Mesenteric fat pad (tissue), 1 donor: ENCODE measurements around the gene FGF3. TPM values are rescaled to one million over a fixed set of nuclear protein-coding genes. Genes with fewer than 3 reads are reported as not detected.

Experiments
- DNase-seq: peaks from one replicate; pipeline ENCODE4 v3.0.0-alpha.2; 2020; ENCODE audit warnings: low spot score
- total RNA-seq: library from RNA; stranded (reverse); fragmentation: NEBNext Ultra II Directional; extraction: Animal tissue kit (Norgen Biotek cat#: 25700); gene quantifications from one replicate; pipeline ENCODE4 v1.2.1, GENCODE V29; 2021
- donor health status: DM: yes; HTN: yes; CAD: no.

Gene FGF3
- total RNA-seq, 1 donor from 2014 or later = not detected

DNA sequence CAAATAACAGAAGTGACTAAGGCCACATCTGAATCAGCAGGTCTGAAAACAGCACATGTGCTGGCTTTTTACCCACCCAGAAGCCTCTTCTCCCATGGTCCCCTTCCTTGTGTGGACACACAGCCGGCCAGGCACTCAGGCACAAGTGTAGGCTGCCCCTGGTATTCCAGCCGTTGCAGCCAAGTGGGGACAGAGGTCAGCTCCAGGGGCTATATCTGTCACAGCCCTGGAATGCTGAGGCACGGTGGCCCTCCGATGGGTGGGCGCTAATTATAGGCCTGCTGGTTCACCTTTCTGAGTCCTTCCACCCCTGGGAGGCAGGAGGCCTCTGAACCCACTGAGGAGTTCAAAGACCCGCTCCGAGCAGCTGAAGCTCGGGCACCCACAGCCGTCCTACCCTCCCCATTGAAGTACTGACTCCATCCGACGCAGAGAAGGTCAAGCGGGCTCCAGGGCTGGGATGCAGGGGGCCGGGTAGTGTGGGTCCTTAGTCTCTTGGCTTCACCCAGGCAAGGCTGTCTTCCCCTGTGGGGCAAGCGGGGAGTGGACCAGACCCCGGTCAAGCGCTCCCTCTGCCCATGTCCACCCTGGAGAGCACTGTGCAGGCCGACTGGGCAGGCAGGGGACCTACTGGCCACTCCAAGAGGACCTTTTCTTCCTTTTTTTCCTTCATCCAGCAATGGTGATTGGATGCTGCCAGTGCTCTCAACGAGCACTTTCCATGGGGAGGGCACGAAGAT is 14.3 kb downstream of the FGF3 start:
- no peak for DNase-seq

DNA sequence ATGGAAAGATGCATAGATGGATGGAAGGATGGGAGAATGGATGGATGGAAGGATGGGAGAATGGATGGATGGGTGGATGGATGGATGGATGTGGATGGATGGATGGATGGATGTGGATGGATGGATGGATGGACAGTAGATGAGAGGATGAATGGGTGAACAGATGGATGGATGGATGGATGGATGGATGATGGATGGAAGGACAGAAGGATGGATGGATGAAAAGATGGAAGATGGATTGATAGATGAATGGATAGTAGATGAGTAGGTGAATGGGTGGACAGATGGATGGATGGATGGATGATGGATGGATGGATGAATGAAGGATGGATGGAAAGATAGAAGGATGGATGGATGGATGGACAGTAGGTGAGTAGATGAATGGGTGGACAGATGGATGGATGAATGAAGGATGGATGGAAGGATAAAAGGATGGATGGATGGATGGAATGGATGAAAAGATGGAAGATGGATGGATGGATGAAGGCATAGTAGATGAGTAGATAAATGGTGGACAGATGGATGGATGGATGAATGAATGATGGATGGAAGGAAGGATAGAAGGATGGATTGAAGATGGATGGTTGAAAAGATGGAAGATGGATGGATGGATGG is 15.5 kb downstream of the FGF3 start:
- no peak for DNase-seq

DNA sequence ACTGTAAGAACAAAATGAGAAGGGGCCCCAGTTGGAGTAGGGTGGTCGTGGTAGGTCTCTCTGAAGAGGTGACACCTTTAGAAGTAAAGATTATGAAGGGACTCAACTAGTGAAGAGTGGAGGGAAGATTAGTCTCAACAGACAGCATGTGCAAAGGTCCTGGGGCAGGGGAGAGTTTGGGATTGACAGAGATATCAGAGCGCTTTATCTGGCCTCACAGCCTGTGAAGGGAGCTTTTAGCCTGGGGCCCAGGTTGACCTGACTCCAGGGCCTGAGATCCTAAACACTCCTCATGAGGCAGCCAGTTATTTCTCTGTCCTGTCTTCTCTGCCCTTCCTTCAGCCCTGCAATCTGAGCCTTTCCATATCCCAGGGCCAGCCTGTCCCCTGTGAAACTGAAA is 16.2 kb downstream of the FGF3 start:
- DNase-seq = no peak

DNA sequence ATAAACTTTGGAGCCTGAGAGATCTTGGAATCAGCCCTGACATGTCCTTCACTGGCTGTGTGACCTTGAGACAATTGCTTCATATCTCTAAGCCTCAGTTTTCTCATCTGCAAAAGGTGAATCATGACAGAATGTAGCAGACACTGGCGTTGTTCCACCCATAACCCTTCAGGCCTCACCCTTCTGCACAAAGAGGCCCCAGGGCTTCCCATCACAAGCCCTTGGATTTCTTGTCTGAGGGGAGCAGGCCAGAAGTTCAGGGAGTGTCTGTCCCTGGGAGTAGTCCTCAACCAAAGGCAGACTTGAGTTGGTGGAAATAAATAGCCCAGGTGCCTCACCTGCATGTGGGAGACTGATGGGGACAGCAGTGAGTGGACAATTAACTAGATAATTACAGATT is 16.6 kb downstream of the FGF3 start:
- no peak for DNase-seq

DNA sequence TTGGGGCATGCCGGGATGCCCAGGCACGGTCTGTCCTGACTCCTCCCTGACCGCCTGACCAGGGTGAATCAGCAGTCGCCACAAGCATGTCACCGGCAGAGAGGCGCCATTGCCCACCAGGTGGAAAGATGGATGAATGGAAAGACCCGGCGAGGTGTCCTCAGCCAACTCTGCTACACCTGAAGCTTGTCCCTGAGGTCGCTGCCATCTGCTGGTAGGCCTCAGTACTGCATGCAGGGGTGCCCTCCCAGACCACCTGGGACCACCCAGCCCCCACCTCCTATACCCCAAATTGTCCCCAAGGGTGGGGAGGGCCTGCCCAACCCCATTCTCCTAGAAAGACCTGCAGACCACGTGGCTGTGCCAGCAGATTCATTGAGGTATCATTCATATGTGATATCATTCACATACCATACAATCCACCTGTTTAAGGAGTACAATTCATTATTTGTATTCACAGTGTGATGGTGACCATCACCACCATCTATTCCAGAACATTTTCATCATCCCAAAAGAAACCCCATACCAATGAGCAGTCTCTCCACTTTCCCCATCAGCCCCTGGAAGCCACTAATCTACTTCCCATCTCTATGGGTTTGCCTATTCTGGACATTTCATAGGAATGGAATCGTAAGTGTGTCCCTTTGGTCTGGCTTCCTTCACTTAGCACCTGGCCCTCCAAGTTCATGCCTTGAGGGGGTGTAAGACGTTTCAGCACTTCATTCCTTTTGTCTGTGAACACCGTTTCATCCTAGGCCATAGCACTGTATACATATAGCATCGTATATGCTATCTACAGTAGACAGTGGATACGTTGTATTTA is 17.5 kb downstream of the FGF3 start:
- no peak for DNase-seq

DNA sequence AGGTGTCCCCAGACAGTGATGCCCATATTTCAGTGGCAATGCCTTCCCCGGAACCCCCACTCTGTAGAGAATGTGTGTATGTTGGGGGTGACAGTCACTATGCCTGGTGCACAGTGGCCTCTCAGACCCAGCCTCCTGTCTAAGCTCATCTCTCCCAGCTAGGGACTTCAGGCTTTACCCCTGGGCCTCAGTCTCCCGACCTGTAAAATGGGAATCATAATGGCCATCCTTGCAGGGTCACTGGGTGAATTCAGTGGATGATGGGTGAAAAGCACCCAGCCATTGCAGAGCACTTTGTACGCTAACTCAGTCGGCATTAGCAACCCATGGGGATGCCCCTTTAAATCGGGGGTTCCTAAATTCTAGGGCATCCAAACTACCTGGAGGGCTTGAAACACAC is 18.9 kb downstream of the FGF3 start:
- no peak for DNase-seq

DNA sequence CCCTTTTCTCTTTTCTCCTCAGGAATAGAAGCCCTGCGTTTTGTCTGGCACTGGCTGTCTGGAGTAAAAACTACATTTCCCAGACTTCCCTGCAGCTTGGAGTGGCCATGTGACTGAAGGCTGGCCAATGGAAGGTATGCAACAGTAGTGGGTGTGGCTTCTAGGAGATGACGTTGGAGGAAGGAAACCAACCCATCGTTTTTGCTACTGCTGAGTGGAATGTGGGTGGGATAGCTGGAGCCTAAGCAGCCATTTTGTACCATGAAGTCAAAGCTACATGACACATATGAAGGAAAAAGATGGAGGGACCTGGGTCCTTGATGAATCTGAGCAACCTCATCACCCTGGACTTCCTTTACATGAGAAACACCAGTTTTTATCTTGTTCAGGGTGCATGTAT is 19.6 kb downstream of the FGF3 start:
- DNase-seq = no peak

DNA sequence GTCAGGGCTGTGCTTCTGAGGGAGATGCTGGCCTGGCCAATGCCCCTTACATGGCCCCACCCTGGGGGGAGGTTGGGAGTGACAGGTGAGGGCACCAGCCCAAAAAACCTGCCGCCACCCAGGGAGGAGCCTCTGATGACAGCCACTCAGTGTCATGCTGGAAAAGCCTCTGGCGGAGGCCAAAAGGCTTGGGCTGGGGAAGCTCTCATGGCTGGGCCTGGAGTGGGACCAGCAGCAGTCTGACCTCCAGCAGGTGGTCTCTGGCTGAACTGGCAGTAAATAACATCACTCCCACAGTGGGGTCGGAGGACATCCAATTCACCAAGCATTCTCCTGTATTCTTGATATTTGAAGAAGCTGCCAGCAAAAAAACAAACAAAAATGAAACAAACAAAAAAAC is 20.1 kb downstream of the FGF3 start:
- no peak for DNase-seq

DNA sequence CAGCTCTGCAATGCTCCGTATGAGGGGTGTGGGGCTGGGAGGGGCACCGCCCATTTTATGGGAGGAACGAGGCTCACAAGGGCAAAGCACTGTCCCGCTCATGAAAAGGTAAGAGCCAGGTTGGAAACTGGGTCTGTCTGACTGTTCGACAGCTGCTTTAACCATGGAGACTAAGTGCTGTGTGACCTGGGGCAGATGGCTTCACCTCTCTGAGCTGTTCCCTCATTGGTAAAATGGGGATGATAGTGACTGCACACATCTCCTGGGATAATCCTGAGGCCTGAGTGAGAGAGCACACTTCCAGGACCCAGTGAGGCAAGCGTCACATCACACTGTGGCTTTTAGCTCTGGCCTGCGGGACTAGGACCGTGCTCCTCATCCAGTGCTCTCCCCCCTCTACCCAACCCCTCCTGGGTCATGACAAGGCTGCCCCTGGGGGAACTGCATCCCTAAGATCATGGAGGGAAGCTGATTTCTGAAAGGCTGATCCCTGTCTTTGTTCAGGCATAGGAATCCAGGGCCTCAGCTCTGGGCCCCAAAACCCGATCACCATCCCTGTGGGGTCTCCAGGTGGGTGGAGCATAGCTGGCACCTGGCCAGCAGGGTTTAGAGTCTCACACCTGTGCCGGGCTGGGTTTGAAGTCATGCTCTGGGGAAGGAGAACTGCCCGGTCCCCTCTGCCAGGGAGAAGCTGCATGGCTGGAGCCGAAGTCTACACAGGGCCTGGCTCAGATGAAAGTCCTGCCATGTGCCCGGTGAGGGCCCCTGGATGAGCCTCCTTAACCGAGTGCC is 21.3 kb downstream of the FGF3 start:
- no peak for DNase-seq

DNA sequence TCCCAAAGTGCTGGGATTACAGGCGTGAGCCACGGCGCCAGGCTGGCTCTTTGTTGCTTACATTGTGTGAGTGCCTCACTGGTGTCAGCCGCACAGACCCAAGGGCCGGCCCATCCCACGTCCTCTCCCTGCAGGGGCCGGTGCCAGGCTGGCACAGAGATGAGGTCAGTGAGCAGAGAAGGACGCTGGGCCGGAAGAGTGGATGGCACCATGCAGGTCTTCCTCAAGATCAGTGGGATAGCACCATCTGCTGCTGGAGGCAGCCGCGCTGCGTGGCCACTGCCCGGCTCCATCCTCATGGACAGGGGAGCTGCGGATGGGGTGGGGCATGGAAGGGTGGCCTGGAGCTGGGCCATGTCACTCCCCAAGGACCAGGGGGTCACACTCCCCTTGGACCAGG is 22.1 kb downstream of the FGF3 start:
- no peak for DNase-seq

DNA sequence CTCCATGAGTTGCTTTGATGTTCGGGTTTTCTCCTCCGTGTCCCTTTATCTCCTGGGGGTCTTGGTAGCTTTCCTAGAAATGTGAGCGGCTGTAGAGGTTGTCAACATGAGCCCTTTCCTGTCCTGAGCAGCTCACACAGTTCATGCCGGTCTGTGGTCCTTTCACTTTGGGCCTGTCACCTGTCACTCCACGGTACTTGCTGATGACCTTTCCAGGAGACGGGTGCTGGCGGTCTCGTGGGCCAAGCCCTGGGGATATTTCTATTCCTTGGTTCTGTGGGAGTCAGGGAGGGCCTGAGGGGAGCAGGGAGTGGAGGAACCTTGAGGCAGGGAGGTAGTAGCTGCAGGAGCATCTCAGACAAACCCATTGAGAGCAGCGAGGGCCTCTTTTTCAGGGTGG is 23.2 kb downstream of the FGF3 start:
- DNase-seq = no peak

DNA sequence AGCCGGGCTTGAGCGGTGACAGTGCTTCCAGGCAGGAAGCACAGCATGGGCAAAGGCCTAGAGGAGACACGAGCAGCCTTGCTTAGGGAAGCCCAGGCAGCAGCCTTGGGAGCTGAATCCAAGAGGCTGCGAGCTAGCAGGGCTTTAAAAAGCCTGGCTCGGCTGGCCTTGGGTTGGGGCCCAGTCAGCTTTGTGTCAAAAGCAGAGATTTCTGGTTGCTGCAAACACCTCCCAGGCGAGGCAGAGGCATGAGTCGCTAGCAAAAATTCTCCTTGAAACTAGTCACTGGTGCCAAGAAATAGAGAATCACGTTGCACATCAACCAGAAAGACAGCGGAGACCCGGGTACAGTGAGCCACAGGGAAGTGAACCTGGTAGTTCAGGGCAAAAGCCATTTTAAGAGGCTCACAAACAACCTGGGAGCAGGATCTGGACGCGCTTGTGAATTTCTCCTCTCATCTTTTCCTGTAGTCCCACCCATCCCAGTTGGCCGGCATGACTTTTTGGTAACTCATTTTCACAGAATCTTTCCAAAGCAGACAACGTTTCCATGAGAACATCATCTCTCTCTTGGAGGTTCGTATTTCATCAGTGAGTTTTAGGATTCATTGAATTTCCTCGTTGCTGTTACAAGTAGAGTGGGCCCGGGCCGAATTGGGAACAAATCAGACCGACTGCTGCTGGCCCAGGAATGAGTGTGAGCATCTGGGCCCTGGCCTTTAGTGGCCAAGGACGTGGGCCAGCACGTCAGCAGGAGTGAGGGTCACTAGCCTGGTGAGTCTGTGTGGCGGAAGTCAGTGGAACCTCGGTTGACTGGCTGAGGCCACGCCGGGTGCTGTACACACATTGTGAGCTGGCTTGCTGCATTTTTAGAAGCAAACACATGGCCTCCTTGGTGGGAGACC is 27.7 kb downstream of the FGF3 start:
- no peak for DNase-seq

DNA sequence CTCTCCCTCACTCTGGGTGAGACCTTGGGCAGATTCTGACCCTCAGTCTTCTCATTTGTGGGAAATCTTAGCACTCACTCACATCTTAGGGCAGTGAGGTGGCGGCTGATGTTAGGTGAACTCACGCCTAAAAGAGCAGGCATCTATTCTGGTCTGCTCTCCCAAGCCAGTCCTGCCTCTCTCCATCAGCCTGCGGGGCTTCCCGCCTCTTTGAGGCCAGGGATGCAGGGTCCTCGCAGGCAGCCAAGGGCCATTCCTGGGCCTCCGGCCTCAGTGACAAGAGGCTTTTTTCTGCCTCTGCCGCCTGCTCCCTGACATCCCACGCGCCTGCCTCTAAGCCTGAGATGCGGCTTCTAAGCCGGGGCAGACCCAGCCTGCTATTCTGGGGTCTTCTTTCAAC is 30.3 kb downstream of the FGF3 start:
- DNase-seq = no peak

DNA sequence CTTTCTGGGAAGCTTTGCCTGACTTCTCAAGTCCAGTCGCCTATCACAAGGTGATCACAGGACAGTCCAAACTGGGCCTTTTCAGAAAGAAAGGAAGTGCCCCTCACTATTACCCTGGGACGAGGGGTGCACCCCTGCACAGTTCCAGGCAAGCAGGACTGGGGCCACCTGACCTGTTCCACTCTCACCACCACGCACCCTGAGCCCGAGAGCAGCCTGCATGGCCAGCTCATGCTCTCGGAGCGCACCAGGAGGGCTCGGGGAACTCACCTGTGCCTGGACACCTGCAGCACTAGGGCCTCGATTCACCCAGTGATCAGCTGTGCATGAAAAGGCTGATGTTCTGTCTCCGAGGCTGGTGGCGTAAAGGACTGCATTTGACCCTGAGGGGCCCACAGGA is 31.3 kb downstream of the FGF3 start:
- DNase-seq = no peak

DNA sequence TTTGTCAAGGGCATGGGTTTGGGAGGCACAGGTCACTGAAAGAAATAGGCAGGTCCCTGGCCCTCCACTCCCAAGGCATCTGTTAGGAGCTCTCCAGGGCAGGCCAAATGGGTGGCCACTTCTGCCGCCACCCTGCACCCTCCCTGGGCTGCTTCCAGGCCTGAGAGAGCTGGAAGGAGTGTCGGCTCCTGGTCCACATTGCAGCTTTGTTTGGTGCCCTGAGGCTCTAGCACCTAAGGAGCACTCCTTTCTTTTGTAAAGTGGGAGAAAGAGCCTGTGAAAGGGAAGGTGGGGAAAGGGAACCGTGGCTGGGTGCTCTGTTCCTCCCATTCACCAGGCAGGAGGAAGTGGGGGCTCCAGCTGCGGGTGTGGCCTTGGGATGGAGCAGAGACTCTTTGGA is 31.8 kb downstream of the FGF3 start:
- no peak for DNase-seq

DNA sequence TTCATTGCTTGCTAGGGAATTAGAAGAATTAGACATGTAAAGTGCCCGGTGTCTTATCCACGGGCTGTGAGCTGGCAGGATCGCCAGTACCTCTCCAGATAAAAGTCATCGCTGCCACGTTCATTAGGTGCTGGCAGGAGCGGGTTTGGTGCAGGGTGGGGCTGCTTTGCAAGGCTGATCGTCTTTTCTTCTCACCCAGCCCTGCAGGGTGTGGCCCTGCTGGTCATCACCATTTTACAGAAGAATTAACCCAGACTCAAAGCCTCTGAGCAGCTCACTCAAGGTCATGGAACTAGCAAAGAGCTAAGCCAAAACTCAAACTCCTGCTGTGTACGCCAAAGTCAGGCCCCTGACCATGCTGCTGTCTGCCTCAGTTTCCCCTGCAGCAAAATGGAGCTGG is 38.0 kb downstream of the FGF3 start:
- no peak for DNase-seq

DNA sequence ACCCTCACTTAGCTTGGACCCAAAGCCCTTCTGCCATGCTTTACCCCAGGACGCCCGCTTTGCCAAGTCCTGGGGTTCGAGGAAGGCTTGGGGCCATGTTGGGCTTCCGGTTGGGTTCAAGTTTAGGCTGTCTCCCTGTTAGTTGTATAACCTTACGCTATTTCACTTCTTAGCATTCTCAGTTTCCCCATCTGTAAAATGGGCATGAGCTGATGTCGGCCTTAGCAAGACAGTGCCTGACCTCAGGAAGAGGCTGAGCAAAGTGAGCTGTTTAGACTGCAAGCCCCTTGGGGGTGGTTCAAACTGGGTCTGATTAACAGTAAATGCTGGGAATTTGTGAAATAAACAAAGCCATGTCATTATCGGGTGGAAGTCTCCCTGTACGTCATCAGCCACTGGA is 40.8 kb downstream of the FGF3 start:
- DNase-seq = no peak

DNA sequence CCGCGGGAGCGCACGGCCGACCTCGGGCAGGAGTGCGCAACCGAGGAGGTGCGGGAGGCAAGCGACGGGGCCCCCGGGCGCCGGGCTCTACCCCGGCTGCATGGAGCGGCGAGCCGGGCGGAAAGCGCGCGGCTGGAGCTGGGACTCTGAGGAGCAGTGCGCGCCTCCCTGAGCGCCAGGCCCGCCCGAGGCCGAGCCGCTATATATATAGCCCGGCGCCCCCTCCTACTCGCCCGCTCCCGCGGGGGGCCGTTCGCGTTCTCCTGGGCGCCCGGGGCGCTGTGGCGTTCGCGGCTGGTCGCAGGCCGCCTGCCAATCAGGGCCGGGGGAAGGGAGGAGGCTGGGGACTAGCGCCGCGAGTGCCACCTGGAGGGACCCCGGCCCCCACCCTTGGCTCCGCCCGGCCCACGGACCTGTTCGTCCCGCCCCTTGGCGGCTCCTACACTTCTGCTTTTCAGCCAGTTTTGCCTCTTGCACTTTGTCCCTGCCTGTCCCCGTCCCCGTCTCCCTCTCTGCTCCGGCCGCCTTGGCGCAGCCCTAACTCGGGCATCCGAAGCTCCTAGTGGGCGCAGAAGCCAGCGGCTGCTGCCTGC is 44.0 kb downstream of the FGF3 start, which contains the start of gene FGF4:
Gene FGF4, minus strand, starts transcription at position 179 of the 593 bp plus-strand sequence. CDS start 257 bp downstream, outside the sequence.
- DNase-seq = no peak

DNA sequence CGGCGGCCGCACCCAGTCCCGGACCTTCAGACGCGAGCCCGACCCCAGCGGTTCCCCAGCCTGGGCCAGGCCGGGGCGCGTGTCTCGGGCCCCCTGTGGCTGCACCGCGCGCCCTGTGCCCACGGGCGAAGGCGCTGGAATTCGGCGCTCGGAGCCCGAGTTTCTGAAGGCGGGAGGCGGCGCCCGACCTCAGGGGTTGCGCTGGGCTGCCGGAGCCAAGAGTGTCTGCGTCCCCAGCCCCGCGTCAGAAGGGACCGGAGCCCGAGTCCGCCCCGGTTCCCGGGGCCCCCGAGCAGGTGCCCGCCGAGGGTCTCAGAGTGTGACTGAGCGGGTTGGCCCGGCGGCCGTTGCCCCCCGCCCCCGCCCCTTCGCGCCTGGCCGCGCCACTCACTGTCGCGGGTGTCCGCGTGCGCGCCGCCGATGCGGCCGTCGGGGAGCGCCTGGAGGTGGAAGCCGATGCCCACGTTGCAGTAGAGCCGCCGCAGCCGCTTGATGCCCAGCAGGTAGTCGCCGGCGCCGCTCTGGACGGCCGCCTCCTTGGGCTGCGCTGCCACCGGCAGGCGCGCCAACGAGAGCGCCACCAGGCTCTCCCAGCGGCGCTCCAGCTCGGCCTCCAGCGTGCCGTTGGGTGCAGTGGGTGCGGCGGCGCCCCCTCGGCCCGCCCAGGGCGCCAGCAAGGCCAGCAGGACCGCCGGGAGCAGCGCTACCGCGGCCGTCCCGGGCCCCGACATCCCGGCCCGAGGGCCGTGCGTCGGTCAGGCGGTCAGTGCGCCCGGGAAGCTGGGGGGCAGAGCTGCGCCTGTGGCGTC is 44.7 kb downstream of the FGF3 start:
- DNase-seq = no peak
